Activated T-cell treated with anti-CD3 and anti-CD28 coated beads for 48 hours (primary cell): ENCODE measurements around the gene RBM34.
"Not testable (repeated sequence)": the region's sequence is repeated elsewhere in the genome, so short reads cannot be mapped to it uniquely, and the experiment has no call there.

Source experiments
- DNase-seq: peaks from one replicate; pipeline ENCODE4 v3.0.0-alpha.2; 2020; ENCODE audit warnings: low read depth

The RBM34 gene

DNA sequence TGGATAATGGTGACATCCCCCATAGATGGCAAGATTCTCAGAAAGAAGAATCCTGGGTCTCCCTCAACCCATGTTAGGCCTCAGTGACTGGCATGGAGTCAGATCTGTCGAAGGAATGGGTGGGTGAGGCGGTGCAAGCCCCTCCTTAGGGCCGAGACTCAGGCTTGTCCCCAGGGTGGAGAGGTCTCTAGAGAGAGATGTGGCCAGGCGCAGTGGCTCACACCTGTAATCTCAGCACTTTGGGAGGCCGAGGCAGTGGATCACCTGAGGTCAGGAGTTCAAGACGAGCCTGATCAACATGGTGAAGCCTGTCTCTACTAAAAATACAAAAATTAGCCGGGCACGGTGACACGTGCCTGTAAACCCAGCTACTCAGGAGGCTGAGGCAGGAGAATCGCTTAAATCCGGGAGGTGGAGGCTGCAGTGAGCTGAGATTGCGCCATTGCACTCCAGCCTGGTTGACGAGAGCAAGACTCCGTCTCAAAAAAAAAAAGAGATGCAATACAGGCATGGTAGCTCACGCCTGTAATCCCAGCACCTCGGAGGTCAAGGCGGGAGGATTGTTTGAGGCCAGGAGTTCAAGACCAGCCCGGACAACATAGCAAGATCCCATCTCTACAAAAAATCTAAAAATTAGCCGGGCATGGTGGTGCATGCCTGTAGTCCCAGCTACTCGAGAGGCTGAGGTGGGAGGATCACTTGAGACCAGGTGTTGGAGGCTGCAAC, 69.6 kb downstream of the RBM34 start:
- DNase-seq = not testable (repeated sequence)

DNA sequence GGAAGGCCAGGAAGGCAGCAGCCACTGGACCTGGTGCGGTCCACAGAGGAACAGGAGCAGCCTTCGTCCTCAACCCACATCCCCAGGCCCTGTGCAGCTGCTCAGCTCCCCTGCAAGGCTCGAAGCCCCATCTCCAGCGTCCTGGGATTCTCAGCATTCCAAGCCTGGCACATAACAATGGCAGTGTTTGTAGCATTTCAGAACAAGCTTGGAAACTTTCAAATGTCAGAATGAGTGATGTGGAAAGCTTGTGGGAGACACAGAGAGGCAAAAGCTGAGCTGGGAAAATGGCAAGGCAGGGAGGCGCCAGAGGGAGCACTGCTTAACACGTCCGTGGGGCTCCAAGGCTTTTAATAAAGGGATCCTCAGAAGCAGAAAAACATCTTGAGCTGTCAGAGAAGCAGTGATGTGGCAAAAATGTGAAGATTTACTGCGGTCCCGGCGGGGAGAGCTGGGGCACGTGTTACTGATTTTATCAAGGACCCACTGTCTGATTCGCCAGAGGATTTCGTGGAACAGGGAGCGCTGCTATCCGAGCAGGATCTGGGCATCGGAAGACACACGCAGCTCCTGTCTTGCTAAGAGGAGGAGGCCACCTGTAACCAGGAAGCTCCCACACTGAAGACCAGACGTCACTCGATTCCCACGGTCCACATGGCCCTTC, 70.5 kb downstream of the RBM34 start:
- no peak for DNase-seq

DNA sequence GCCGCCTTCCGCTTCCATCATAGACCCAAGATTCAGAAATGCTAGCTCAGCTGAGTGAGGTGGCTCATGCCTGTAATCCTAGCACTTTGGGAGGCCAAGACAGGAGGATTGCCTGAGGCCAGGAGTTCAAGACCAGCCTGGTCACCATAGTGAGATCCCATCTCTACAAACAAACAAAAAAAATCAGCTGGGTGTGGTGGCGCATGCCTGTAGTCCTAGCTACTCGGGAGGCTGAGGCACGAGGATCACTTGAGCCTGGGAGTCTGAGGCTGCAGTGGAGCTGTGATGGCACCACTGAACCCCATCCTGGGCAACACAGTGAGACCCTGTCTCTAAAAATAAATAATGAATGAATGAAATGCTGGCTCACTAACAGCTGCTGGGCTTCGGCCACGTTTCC, 72.1 kb downstream of the RBM34 start:
- no peak for DNase-seq

DNA sequence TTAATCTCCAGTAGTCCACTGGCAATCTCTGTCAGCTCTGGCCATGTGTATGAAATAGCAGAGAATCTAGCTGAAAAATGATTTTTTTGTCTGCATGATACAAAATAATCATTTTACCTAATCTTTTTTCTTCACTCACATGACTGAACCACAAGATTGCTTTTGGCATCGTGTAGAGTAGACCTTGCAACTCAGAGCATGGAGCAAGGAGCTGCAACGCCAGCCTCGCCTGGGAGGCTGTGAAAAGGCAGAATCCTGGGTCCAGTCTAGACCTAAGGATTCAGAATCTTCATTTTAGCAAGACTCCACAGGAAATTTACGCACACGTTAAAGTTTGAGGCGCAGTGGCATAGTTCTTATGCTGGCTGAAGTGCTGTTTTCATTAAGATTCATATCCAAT, 72.6 kb downstream of the RBM34 start:
- DNase-seq = no peak

DNA sequence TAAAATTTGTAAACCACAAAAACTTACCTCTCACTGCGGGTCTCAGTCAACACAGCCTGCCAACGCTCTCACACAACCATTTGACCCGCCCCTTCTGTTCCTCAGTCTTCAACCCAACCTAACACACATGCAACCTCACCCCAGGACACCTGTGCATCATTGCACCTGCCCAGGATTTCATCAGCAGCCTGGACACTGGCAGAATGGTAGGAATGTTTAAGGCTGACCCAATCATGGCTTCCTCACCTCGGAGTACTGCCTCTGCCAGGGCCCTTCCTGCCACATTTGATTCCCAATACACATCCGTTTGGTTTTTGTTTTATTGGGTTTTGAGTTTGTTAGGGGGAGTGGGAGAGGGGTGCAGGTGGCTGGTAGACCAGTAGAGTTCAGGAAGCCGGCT, 73.1 kb downstream of the RBM34 start:
- no peak for DNase-seq

DNA sequence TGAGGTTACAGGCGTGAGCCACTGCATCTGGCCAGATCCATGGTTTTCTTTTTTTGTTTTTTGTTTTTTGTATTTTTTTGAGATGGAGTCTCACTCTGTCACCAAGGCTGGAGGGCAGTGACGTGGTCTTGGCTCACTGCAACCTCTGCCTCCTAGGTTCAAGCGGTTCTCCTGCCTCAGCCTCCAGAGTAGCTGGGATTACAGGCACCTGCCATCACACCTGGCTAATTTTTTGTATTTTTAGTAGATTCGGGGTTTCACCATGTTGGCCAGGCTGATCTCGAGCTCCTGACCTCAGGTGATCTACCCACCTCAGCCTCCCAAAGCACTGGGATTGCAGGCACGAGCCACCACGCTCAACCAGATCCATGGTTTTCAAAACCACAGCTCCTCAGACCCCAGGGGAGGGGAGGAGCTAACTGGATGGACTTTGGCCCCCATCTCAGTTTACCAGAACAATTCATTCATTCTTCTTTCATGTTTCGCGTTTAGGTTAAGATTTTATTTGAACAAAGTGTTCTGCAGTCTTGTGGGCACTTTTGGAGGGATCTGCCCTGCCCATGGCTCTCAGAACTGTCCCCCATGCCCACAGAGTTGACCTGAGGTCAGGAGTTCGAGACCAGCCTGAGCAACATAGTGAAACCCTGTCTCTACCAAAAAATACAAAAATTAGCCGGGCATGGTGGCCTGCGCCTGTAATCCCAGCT, 75.5 kb downstream of the RBM34 start:
- not testable (repeated sequence) for DNase-seq
